Measurements from ENCODE around the gene CLSTN3. TPM values are rescaled to one million over a fixed set of nuclear protein-coding genes. Genes with fewer than 3 reads are reported as not detected.

Gene CLSTN3
- total RNA-seq, 1 experiment from 2014 or later = 24.7 TPM

DNA sequence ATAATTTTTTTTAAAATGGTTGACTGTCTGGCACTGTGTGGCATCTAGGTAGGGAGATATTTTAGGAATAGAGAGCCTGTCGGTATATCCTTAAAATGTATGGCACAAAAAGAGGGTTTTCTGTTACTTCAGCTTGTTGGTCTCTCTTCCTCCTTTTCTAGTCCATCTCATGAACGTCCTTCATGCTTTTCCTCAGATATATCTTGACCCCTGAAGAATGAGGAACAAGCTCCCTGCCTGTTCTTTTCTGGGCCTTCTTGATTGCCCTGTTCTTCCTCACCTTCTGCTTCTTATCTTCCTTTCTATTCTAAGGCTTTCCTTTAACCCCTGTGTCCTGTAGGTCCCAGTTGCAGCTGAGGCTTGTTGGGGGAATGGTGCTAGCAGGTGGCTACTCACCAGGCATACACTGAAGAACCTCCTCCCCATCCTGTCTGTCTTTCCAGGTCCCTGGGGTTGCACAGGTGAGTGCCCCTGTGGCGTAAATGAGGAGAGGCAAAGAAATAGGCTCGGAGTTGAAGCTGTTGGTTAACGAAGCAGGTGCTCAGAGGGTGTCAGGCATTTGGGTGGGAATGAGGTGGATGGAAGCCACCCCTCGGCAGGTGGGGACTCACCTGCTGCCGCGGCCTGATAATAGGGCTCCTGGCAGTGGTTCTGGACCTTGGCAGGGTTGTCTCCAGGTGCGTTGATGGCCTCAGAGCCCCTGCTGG, 30.7 kb upstream of the CLSTN3 start (continued):
- TF ChIP-seq, protein P1, sequence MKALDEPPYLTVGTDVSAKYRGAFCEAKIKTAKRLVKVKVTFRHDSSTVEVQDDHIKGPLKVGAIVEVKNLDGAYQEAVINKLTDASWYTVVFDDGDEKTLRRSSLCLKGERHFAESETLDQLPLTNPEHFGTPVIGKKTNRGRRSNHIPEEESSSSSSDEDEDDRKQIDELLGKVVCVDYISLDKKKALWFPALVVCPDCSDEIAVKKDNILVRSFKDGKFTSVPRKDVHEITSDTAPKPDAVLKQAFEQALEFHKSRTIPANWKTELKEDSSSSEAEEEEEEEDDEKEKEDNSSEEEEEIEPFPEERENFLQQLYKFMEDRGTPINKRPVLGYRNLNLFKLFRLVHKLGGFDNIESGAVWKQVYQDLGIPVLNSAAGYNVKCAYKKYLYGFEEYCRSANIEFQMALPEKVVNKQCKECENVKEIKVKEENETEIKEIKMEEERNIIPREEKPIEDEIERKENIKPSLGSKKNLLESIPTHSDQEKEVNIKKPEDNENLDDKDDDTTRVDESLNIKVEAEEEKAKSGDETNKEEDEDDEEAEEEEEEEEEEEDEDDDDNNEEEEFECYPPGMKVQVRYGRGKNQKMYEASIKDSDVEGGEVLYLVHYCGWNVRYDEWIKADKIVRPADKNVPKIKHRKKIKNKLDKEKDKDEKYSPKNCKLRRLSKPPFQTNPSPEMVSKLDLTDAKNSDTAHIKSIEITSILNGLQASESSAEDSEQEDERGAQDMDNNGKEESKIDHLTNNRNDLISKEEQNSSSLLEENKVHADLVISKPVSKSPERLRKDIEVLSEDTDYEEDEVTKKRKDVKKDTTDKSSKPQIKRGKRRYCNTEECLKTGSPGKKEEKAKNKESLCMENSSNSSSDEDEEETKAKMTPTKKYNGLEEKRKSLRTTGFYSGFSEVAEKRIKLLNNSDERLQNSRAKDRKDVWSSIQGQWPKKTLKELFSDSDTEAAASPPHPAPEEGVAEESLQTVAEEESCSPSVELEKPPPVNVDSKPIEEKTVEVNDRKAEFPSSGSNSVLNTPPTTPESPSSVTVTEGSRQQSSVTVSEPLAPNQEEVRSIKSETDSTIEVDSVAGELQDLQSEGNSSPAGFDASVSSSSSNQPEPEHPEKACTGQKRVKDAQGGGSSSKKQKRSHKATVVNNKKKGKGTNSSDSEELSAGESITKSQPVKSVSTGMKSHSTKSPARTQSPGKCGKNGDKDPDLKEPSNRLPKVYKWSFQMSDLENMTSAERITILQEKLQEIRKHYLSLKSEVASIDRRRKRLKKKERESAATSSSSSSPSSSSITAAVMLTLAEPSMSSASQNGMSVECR (CRISPR knock-in tag; IDR thresholded peaks at IDR 0.05; ENCODE audit: borderline replicate concordance) = no peak
- no peak for TF ChIP-seq ETV6 (CRISPR knock-in tag; IDR thresholded peaks at IDR 0.05)
- TF ChIP-seq, protein P2, sequence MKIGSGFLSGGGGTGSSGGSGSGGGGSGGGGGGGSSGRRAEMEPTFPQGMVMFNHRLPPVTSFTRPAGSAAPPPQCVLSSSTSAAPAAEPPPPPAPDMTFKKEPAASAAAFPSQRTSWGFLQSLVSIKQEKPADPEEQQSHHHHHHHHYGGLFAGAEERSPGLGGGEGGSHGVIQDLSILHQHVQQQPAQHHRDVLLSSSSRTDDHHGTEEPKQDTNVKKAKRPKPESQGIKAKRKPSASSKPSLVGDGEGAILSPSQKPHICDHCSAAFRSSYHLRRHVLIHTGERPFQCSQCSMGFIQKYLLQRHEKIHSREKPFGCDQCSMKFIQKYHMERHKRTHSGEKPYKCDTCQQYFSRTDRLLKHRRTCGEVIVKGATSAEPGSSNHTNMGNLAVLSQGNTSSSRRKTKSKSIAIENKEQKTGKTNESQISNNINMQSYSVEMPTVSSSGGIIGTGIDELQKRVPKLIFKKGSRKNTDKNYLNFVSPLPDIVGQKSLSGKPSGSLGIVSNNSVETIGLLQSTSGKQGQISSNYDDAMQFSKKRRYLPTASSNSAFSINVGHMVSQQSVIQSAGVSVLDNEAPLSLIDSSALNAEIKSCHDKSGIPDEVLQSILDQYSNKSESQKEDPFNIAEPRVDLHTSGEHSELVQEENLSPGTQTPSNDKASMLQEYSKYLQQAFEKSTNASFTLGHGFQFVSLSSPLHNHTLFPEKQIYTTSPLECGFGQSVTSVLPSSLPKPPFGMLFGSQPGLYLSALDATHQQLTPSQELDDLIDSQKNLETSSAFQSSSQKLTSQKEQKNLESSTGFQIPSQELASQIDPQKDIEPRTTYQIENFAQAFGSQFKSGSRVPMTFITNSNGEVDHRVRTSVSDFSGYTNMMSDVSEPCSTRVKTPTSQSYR (CRISPR knock-in tag; IDR thresholded peaks at IDR 0.05) = no peak

GRCh38 chr12:7100239-7100638, 29.9 kb upstream of the CLSTN3 start:
- H3K27ac Mint-ChIP-seq = no peak overlapping the region
- H3K4me1 Mint-ChIP-seq = peaks cover 11% of the 10 kb centered on the region
- ChIA-PET CTCF (interaction anchor here (1.3 to 1.5 kb wide), 2 partner anchors 8 to 45 kb away, joined by 3 read pairs; no protein-coding TSS in a partner anchor), POLR2A (no interaction called here)
- no peak overlapping the region for H3K4me3 Mint-ChIP-seq
- no peak for DNase-seq (ENCODE audit: low spot score)
- peaks cover 12% of the 10 kb centered on the region for H3K36me3 Mint-ChIP-seq
- ATAC-seq = no peak
- H3K9me3 Mint-ChIP-seq = no peaks in the 10 kb centered on the region
- no peaks in the 10 kb centered on the region; the same call in 1 of the 2 replicates for H3K27me3 Mint-ChIP-seq (ENCODE audit: low read depth)
- no peak for TF ChIP-seq E2F5 (CRISPR knock-in tag; IDR thresholded peaks at IDR 0.05)
- TF ChIP-seq GABPB1 (CRISPR knock-in tag; IDR thresholded peaks at IDR 0.05) = no peak
- TF ChIP-seq NFYB (CRISPR knock-in tag; conservative IDR thresholded peaks at IDR 0.05; ENCODE audit: low read depth) = no peak
- no peak for TF ChIP-seq JAZF1 (CRISPR knock-in tag; IDR thresholded peaks at IDR 0.05)
- TF ChIP-seq MYBL2 (CRISPR knock-in tag; IDR thresholded peaks at IDR 0.05) = no peak
- TF ChIP-seq PREB (CRISPR knock-in tag; IDR thresholded peaks at IDR 0.05; ENCODE audit: borderline replicate concordance) = no peak
- TF ChIP-seq, protein P3, sequence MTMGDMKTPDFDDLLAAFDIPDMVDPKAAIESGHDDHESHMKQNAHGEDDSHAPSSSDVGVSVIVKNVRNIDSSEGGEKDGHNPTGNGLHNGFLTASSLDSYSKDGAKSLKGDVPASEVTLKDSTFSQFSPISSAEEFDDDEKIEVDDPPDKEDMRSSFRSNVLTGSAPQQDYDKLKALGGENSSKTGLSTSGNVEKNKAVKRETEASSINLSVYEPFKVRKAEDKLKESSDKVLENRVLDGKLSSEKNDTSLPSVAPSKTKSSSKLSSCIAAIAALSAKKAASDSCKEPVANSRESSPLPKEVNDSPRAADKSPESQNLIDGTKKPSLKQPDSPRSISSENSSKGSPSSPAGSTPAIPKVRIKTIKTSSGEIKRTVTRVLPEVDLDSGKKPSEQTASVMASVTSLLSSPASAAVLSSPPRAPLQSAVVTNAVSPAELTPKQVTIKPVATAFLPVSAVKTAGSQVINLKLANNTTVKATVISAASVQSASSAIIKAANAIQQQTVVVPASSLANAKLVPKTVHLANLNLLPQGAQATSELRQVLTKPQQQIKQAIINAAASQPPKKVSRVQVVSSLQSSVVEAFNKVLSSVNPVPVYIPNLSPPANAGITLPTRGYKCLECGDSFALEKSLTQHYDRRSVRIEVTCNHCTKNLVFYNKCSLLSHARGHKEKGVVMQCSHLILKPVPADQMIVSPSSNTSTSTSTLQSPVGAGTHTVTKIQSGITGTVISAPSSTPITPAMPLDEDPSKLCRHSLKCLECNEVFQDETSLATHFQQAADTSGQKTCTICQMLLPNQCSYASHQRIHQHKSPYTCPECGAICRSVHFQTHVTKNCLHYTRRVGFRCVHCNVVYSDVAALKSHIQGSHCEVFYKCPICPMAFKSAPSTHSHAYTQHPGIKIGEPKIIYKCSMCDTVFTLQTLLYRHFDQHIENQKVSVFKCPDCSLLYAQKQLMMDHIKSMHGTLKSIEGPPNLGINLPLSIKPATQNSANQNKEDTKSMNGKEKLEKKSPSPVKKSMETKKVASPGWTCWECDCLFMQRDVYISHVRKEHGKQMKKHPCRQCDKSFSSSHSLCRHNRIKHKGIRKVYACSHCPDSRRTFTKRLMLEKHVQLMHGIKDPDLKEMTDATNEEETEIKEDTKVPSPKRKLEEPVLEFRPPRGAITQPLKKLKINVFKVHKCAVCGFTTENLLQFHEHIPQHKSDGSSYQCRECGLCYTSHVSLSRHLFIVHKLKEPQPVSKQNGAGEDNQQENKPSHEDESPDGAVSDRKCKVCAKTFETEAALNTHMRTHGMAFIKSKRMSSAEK (CRISPR knock-in tag; IDR thresholded peaks at IDR 0.05; ENCODE audit: borderline replicate concordance) = no peak
- TF ChIP-seq, protein P4, sequence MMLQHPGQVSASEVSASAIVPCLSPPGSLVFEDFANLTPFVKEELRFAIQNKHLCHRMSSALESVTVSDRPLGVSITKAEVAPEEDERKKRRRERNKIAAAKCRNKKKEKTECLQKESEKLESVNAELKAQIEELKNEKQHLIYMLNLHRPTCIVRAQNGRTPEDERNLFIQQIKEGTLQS (CRISPR knock-in tag; conservative IDR thresholded peaks at IDR 0.05) = no peak
- TF ChIP-seq JUN (CRISPR knock-in tag; IDR thresholded peaks at IDR 0.05) = no peak
- TF ChIP-seq CREM (CRISPR knock-in tag; IDR thresholded peaks at IDR 0.05) = no peak
- TF ChIP-seq, protein P5, sequence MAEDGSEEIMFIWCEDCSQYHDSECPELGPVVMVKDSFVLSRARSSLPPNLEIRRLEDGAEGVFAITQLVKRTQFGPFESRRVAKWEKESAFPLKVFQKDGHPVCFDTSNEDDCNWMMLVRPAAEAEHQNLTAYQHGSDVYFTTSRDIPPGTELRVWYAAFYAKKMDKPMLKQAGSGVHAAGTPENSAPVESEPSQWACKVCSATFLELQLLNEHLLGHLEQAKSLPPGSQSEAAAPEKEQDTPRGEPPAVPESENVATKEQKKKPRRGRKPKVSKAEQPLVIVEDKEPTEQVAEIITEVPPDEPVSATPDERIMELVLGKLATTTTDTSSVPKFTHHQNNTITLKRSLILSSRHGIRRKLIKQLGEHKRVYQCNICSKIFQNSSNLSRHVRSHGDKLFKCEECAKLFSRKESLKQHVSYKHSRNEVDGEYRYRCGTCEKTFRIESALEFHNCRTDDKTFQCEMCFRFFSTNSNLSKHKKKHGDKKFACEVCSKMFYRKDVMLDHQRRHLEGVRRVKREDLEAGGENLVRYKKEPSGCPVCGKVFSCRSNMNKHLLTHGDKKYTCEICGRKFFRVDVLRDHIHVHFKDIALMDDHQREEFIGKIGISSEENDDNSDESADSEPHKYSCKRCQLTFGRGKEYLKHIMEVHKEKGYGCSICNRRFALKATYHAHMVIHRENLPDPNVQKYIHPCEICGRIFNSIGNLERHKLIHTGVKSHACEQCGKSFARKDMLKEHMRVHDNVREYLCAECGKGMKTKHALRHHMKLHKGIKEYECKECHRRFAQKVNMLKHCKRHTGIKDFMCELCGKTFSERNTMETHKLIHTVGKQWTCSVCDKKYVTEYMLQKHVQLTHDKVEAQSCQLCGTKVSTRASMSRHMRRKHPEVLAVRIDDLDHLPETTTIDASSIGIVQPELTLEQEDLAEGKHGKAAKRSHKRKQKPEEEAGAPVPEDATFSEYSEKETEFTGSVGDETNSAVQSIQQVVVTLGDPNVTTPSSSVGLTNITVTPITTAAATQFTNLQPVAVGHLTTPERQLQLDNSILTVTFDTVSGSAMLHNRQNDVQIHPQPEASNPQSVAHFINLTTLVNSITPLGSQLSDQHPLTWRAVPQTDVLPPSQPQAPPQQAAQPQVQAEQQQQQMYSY (CRISPR knock-in tag; IDR thresholded peaks at IDR 0.05) = no peak
- TF ChIP-seq SMAD4 (CRISPR knock-in tag; IDR thresholded peaks at IDR 0.05) = no peak
- no peak for TF ChIP-seq FOXP1 (CRISPR knock-in tag; IDR thresholded peaks at IDR 0.05; ENCODE audit: borderline replicate concordance)
- no peak for TF ChIP-seq ESRRA (CRISPR knock-in tag; IDR thresholded peaks at IDR 0.05; ENCODE audit: borderline replicate concordance)
